ENCODE results near the gene ADIPOR1. TPM values are rescaled to one million over a fixed set of nuclear protein-coding genes. Genes with fewer than 3 reads are reported as not detected.
"Not testable (repeated sequence)": the region's sequence is repeated elsewhere in the genome, so short reads cannot be mapped to it uniquely, and the experiment has no call there.

The ADIPOR1 gene
- total and polyA plus RNA-seq, 9 donors, result 39.7 to 119 (median 49.7) TPM

GRCh38 chr1:202941372-202941771, 16.7 kb downstream of the ADIPOR1 start:
- Histone ChIP-seq H3K36me3 (no peaks in the 10 kb centered on the region), H3K27me3 (no peaks in the 10 kb centered on the region), H3K4me3 (no peak overlapping the region), H3K9me3 (no peaks in the 10 kb centered on the region), H3K27ac (no peak overlapping the region), H3K4me1 (ENCODE audit: insufficient read depth) (no peaks in the 10 kb centered on the region)
- intact Hi-C loops (cut with DNase I), result no loop called here
- no peak for DNase-seq
- WGBS, 3 donors, result 68 to 74% (median 73%) methylated on average over 4 of the region's 4 CpGs
- TF ChIP-seq POLR2A (IDR thresholded peaks at IDR 0.05) (no peak), EP300 (IDR thresholded peaks at IDR 0.05) (no peak), CTCF (IDR thresholded peaks at IDR 0.05) (no peak)

- intact Hi-C loops (cut with DNase I), result no loop called here
- Histone ChIP-seq H3K27me3 (no peaks in the 10 kb centered on the region), H3K4me1 (ENCODE audit: insufficient read depth) (no peaks in the 10 kb centered on the region), H3K36me3 (no peaks in the 10 kb centered on the region), H3K9me3 (no peaks in the 10 kb centered on the region), H3K27ac (no peak overlapping the region), H3K4me3 (no peak overlapping the region)
- TF ChIP-seq POLR2A (IDR thresholded peaks at IDR 0.05) (no peak), EP300 (IDR thresholded peaks at IDR 0.05) (no peak), CTCF (IDR thresholded peaks at IDR 0.05) (no peak)
- DNase-seq, result no peak
Measured at GRCh38 chr1:202940561-202940960, 17.6 kb downstream of the ADIPOR1 start.

GRCh38 chr1:202938287-202938925, 19.7 kb downstream of the ADIPOR1 start:
- Histone ChIP-seq H3K4me1 (ENCODE audit: insufficient read depth) (no peaks in the 10 kb centered on the region), H3K27ac (no peak overlapping the region), H3K4me3 (no peak overlapping the region), H3K36me3 (no peaks in the 10 kb centered on the region), H3K27me3 (no peaks in the 10 kb centered on the region), H3K9me3 (no peaks in the 10 kb centered on the region)
- intact Hi-C loops (cut with DNase I), result no loop called here
- no peak for DNase-seq
- WGBS, 3 donors, result 52 to 75% (median 56%) methylated on average over 5 of the region's 5 CpGs
- TF ChIP-seq EP300 (IDR thresholded peaks at IDR 0.05) (no peak), POLR2A (IDR thresholded peaks at IDR 0.05) (no peak), CTCF (IDR thresholded peaks at IDR 0.05) (no peak)

GRCh38 chr1:202936409-202936808, 21.7 kb downstream of the ADIPOR1 start:
- H3K27me3 ChIP-seq; H3K4me1 ChIP-seq (ENCODE audit: insufficient read depth); H3K27ac ChIP-seq; intact Hi-C loops (cut with DNase I); DNase-seq; H3K36me3 ChIP-seq; H3K9me3 ChIP-seq; H3K4me3 ChIP-seq: not testable (repeated sequence)
- 86 to 100% (median 100%) methylated on average over 1 of the region's 6 CpGs for WGBS, 3 donors

- TF ChIP-seq CTCF (IDR thresholded peaks at IDR 0.05) (no peak), EP300 (IDR thresholded peaks at IDR 0.05) (no peak), POLR2A (IDR thresholded peaks at IDR 0.05) (no peak)
- intact Hi-C loops (cut with DNase I), result no loop called here
- Histone ChIP-seq H3K36me3 (no peaks in the 10 kb centered on the region), H3K4me3 (no peak overlapping the region), H3K4me1 (ENCODE audit: insufficient read depth) (no peaks in the 10 kb centered on the region), H3K9me3 (no peaks in the 10 kb centered on the region), H3K27me3 (no peaks in the 10 kb centered on the region), H3K27ac (no peak overlapping the region)
- WGBS, 3 donors, result 78 to 87% (median 80%) methylated on average over 3 of the region's 3 CpGs
- DNase-seq, result no peak
Measured at GRCh38 chr1:202935844-202936243, 22.3 kb downstream of the ADIPOR1 start.

All from ovary (tissue), 9 donors.